Progenitor cell of endocrine pancreas (in vitro differentiated cells): ENCODE measurements around the gene TRIM10. TPM values are rescaled to one million over a fixed set of nuclear protein-coding genes. Genes with fewer than 3 reads are reported as not detected.
"Not testable (repeated sequence)": the region's sequence is repeated elsewhere in the genome, so short reads cannot be mapped to it uniquely, and the experiment has no call there.

ENCODE experiments used
- DNase-seq: peaks from one replicate; pipeline ENCODE4 v3.0.0; 2021; ENCODE audit warnings: low spot score; ENCODE audit not compliant: unreplicated experiment
- H3K27ac Mint-ChIP-seq: 2 replicates; pipeline ENCODE4 v1.8.0; 2021; ENCODE audit warnings: mild to moderate bottlenecking, moderate library complexity, mixed read lengths
- H3K27me3 Mint-ChIP-seq: 2 replicates; pipeline ENCODE4 v1.8.0; 2021; ENCODE audit warnings: mixed read lengths
- H3K36me3 Mint-ChIP-seq: 2 replicates; pipeline ENCODE4 v1.8.0; 2022; ENCODE audit warnings: mixed read lengths; ENCODE audit not compliant: insufficient read depth
- H3K4me1 Mint-ChIP-seq: 2 replicates; pipeline ENCODE4 v1.8.0; 2021; ENCODE audit warnings: low read depth, mixed read lengths
- H3K4me3 Mint-ChIP-seq: 2 replicates; pipeline ENCODE4 v1.8.0; 2021; ENCODE audit warnings: low read depth, mild to moderate bottlenecking, moderate library complexity, mixed read lengths
- H3K9me3 Mint-ChIP-seq: 2 replicates; pipeline ENCODE4 v1.8.0; 2021; ENCODE audit warnings: low read depth, mixed read lengths
- total RNA-seq: library from RNA; stranded (reverse); gene quantifications from 2 replicates; pipeline ENCODE4 v1.2.1, GENCODE V29; 2021
- TF ChIP-seq, protein P1 (sequence below): fragments of 200-600 bp; sonication (generic); IDR thresholded peaks from one replicate; pipeline ENCODE4 v1.5.0; 2021; ENCODE audit warnings: antibody characterized with exemption, mild to moderate bottlenecking; ENCODE audit not compliant: unreplicated experiment

TRIM10 gene
- total RNA-seq, 1 donor from 2014 or later, result not detected

DNA sequence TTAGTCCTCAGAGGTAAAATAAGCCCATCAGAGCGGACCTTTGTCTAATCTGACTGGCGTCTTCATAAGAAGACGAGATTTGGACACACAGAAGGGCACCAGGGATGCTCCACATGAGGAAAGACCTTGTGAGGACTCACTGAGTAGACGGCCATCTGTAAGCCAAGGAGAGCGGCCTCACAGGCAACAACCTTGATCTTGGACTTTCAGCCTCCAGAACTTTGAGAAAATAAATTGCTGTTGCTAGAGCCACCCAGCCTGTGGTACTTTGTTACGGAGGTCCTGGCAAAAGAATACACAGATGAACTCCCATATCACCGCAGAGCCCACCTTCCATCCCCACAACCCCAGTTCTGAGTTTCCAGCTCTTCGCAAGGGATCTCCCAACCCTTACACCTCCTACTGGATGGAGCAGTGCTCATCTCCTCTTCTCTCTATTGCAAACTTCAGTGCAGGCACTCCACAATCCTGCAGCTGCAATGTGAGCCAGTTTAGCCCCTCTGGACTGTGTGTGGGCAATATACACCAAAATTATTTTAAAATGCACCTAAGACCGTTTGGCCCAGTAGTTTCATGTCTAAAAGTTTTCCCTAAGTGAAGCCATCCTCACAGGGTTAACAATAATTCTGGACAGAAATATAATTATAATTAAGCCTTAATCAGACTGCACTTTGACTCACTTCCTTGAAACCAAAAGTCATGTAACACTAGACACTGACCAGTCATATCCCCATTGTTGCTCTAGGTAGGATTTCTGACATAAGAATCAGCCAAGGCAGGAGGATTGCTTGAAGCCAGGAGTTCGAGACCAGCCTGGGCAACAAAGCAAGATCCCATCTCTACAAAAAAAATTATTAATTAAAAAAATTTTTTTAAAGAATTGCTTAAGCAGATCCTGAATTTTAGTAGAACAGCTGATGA lies 39.3 kb downstream of the TRIM10 start:
- Mint-ChIP-seq H3K9me3 (no peaks in the 10 kb centered on the region), H3K4me3 (no peak overlapping the region), H3K4me1 (peaks cover 1% of the 10 kb centered on the region), H3K27me3 (peaks cover 52% of the 10 kb centered on the region), H3K27ac (no peak overlapping the region), H3K36me3 (no peaks in the 10 kb centered on the region)
- no peak for DNase-seq
- TF ChIP-seq, protein P1, sequence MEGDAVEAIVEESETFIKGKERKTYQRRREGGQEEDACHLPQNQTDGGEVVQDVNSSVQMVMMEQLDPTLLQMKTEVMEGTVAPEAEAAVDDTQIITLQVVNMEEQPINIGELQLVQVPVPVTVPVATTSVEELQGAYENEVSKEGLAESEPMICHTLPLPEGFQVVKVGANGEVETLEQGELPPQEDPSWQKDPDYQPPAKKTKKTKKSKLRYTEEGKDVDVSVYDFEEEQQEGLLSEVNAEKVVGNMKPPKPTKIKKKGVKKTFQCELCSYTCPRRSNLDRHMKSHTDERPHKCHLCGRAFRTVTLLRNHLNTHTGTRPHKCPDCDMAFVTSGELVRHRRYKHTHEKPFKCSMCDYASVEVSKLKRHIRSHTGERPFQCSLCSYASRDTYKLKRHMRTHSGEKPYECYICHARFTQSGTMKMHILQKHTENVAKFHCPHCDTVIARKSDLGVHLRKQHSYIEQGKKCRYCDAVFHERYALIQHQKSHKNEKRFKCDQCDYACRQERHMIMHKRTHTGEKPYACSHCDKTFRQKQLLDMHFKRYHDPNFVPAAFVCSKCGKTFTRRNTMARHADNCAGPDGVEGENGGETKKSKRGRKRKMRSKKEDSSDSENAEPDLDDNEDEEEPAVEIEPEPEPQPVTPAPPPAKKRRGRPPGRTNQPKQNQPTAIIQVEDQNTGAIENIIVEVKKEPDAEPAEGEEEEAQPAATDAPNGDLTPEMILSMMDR, result no peak

DNA sequence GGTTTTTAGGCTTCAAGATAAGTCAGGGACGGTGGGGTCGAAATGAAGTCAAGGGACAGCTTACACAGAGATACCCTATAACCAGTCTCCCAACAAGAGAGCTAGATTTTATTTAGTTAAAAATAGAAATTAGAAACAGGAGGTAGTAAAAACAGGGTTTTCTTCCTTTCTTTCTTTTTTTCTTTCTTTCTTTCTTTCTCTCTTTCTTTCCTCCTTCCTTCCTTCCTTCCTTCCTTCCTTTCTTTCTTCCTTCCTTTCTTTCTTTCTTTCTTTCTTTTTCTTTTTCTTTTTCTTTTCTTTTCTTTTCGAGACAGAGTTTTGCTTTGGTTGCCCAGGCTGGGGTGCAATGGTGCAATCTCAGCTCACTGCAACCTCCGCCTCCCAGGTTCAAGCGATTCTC lies 42.3 kb downstream of the TRIM10 start:
- peaks cover 45% of the 10 kb centered on the region for H3K27me3 Mint-ChIP-seq
- H3K4me3 Mint-ChIP-seq, H3K36me3 Mint-ChIP-seq, DNase-seq, H3K9me3 Mint-ChIP-seq, H3K4me1 Mint-ChIP-seq, H3K27ac Mint-ChIP-seq: not testable (repeated sequence)

DNA sequence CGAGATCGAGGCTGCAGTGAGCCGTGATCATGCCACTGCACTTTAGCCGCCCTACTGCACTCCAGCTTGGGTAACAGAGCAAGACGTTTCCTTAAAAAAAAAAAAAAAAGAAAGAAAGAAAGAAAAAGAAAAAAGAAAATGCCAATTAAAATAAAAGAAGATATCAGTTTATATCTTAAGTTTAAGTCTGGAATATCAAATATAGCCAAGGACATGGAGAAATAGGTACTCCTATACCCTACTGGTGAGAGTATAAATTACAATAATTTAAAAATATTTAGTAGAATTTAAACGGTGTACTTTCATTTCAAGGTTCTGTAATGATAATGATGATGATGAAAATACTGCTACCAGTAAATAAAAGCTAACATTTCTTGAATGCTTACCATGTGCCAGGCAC lies 44.3 kb downstream of the TRIM10 start:
- no peak overlapping the region for H3K4me3 Mint-ChIP-seq
- TF ChIP-seq, protein P1, result peak; percentile 23
- H3K36me3 Mint-ChIP-seq, result no peaks in the 10 kb centered on the region
- no peak for DNase-seq
- peaks cover 58% of the 10 kb centered on the region for H3K27me3 Mint-ChIP-seq
- no peak overlapping the region for H3K27ac Mint-ChIP-seq
- no peaks in the 10 kb centered on the region for H3K4me1 Mint-ChIP-seq
- no peaks in the 10 kb centered on the region for H3K9me3 Mint-ChIP-seq

DNA sequence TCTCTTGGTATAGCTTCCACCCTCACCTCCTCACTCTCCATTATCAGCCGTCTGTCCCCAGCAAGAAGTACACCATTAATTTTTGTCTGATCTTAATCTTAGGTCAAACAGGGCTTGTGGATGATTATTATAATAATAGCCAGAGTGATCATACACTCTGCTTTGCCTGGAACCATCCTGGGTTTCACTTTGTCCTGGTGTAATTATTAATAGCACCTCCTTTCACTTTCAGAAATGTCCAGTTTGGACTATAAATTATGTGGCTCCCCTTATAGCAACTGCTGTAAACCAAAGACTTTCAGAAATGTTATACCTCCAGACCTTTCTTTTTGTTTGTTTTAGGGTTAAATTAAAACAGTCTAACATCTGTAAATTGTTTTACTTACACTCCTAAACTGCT lies 47.2 kb downstream of the TRIM10 start:
- no peak overlapping the region for H3K4me3 Mint-ChIP-seq
- H3K4me1 Mint-ChIP-seq, result no peaks in the 10 kb centered on the region
- no peak for DNase-seq
- H3K27me3 Mint-ChIP-seq, result peaks cover 61% of the 10 kb centered on the region
- no peak overlapping the region for H3K27ac Mint-ChIP-seq
- H3K36me3 Mint-ChIP-seq, result no peaks in the 10 kb centered on the region
- TF ChIP-seq, protein P1, result no peak
- no peaks in the 10 kb centered on the region for H3K9me3 Mint-ChIP-seq

DNA sequence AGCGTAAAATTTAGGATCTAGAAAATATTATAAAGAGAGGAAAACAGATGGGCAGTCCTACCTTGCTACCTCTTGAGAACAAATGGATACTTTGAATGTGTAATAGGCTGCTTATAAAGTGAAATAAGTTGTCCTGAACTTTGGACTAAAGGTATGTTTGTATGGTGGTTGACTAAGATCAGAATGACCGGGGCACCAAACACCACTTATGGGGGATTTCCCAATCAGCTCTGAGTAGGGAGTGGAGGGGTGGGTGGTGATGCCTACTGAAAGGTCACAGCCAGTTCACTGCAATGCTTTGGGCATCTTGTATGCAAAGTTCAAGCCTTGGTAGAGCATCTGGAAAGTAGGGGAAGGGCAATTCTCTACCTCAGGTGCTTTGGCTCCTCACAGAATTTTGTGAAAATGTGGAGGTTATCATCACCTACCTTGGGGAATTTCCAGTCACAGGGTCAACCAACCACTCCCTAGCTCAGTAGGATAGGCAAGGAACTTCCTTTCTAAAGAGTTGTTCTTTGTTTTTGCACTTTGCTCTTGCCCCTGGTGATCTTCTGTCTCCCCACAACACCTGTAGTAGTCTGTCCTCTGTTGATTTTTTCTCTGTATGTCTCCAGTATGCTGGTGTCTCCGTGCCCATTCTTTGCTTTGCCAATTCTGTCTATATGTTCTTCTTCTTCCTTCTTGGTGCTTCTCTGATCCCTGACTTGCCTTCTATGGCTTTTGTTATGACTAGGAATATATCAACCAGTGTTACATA lies 47.8 kb downstream of the TRIM10 start, which contains the start of gene TRIM31:
Gene TRIM31, minus strand, starts transcription at position 88 of the 757 bp plus-strand sequence. CDS start 285 bp downstream, outside the sequence.
- no peak for DNase-seq
- Mint-ChIP-seq H3K9me3 (no peaks in the 10 kb centered on the region), H3K27ac (no peak within 1 kb of the TSS), H3K36me3 (no peaks in the 10 kb centered on the region), H3K27me3 (peaks cover 65% of the 10 kb centered on the region), H3K4me1 (no peaks in the 10 kb centered on the region), H3K4me3 (no peak within 1 kb of the TSS)
- TF ChIP-seq, protein P1, result no peak
